ENCODE data around the gene METTL25B. TPM values are rescaled to one million over a fixed set of nuclear protein-coding genes. Genes with fewer than 3 reads are reported as not detected.

METTL25B gene
- total and polyA plus RNA-seq, 2 of the 4 experiments (the other 2 are of a cell fraction), result 2.3 to 10.1 TPM

- Histone ChIP-seq H3K14ac (replicated peaks; ENCODE audit: low read depth, low read length) (peak overlapping the region; percentile 81), H3K23ac (ENCODE audit: low read depth, low read length) (peak overlapping the region; percentile 94), H2BK5ac (ENCODE audit: low read depth, low read length, poor library complexity, severe bottlenecking) (peak overlapping the region; percentile 71), H2BK120ac (ENCODE audit: low read depth, low read length) (no peak overlapping the region), H3K9me1 (ENCODE audit: insufficient read depth, low read length) (peaks cover 3% of the 10 kb centered on the region; the same call in 1 of the 2 replicates), H2BK15ac (ENCODE audit: low read depth, low read length) (no peak overlapping the region), H2AK9ac (replicated peaks; ENCODE audit: low read depth, low read length, poor library complexity) (peak overlapping the region; percentile 97), H4K5ac (ENCODE audit: low read depth, low read length) (peak overlapping the region; percentile 24), H3K27ac (ENCODE audit: insufficient read depth, low read length) (peak overlapping the region; percentile 78), H3K4me3 (ENCODE audit: insufficient read depth, low read depth, low read length) (peak overlapping the region; percentile 71), H3K4me1 (ENCODE audit: control insufficient read depth, insufficient read depth, low read length) (peaks cover 5% of the 10 kb centered on the region), H3K79me1 (ENCODE audit: low read depth in 1 of 2, low read length in 2 of 2) (peaks cover 10 to 57% of the 10 kb centered on the region in 2 experiments; a peak in 3 of 4 replicates), H3K9me3 (ENCODE audit: control insufficient read depth, insufficient read depth, low read length) (no peaks in the 10 kb centered on the region), H4K20me1 (ENCODE audit: insufficient read depth, low read length) (peaks cover 39% of the 10 kb centered on the region), H2AK5ac (ENCODE audit: low read depth, low read length) (peak overlapping the region; percentile 90), H4K91ac (ENCODE audit: insufficient read depth, low read depth, low read length) (peak overlapping the region; percentile 70), H3K56ac (ENCODE audit: extremely low read depth, insufficient read depth, low read length) (peak overlapping the region; percentile 62), H3K18ac (ENCODE audit: low read depth, low read length) (no peak overlapping the region; the same call in 1 of the 2 replicates), H3K36me3 (ENCODE audit: control insufficient read depth, insufficient read depth, low read length) (peaks cover 2% of the 10 kb centered on the region; the same call in 1 of the 2 replicates), H2AFZ (replicated peaks; ENCODE audit: low read length, poor library complexity) (peak overlapping the region; percentile 91), H3K27me3 (ENCODE audit: control insufficient read depth, insufficient read depth, low read length) (no peaks in the 10 kb centered on the region), H3K9ac (ENCODE audit: low read depth, low read length) (peak overlapping the region; percentile 85), H3K4me2 (ENCODE audit: low read depth, low read length) (peak overlapping the region; percentile 93), H4K8ac (ENCODE audit: low read depth in 2 of 2, low read length in 2 of 2) (peak overlapping the region; percentile 8 to 83), H3K4ac (ENCODE audit: low read depth, low read length) (peak overlapping the region; percentile 76), H2BK20ac (ENCODE audit: low read depth, low read length) (no peak overlapping the region)
- ATAC-seq (ENCODE audit: low read depth) (peak; percentile 4), DNase-seq (no peak)
- POLR2A ChIA-PET (ENCODE audit: unreplicated experiment), result interaction anchor here (2.1 kb wide), 1 partner anchor 27 kb away, joined by 18 read pairs; the partner anchor contains the start of gene MRPL24
- in situ Hi-C loops (cut with MboI; ENCODE audit: low sequenced_read_pairs) (no loop called here), intact Hi-C loops (cut with micrococcal nuclease) (loop anchor here (1.0 to 2.0 kb wide), 3 partner anchors 15 to 41 kb away; partner anchors contain the start of gene MRPL24), dilution Hi-C loops (cut with HindIII; ENCODE audit: low sequenced_read_pairs, unreplicated experiment) (no loop called here)
- no CpG with 5 or more reads among the region's 31 CpGs for WGBS, 2 experiments (ENCODE audit: extremely low coverage in 2 of 2, insufficient read length in 1 of 2)
- peak; percentile 72; the same call in 1 of the 2 replicates for TF ChIP-seq MXI1 (IDR thresholded peaks at IDR 0.05; ENCODE audit: borderline replicate concordance, low read depth, low read length)
- TF ChIP-seq USF2 (IDR thresholded peaks at IDR 0.05; ENCODE audit: low read depth, low read length), result 0 out of 2 replicates have a peak, but pooled peaks have one; percentile 16
- TF ChIP-seq POLR2A (IDR thresholded peaks at IDR 0.05; ENCODE audit: low read depth, low read length), result peak; percentile 21; the same call in 1 of the 2 replicates
- no peak for TF ChIP-seq BHLHE40 (IDR thresholded peaks at IDR 0.05; ENCODE audit: low read depth, low read length)
- BruUV-seq (replicated peaks), result no TSS peak
- CTCF ChIA-PET, result interaction anchor here (0.7 to 1.9 kb wide), 2 partner anchors 42 kb away, joined by 3 to 8 read pairs; no protein-coding TSS in a partner anchor
These were observed 39.8 kb downstream of the METTL25B start for GRCh38 chr1:156767879-156768604.

Measured in IMR-90 (cell line).